Liver (tissue), 9 donors: ENCODE measurements around the gene ANKRD65. TPM values are rescaled to one million over a fixed set of nuclear protein-coding genes. Genes with fewer than 3 reads are reported as not detected.

Experiments
- DNase-seq: peaks from one replicate; pipeline ENCODE4 v3.0.0-alpha.2; 2017; ENCODE audit warnings: low spot score
- H3K27ac ChIP-seq, 2 donors: one replicate each; pipeline ENCODE4 v1.7.0; 2013; ENCODE audit warnings: inconsistent platforms in 2 of 2, low read length in 2 of 2, control low read depth in 1 of 2, low read depth in 1 of 2, mild to moderate bottlenecking in 1 of 2
- H3K27me3 ChIP-seq, 4 donors: one replicate each; pipeline versions ENCODE4 v1.6.1 to v1.7.0; 2013; ENCODE audit warnings: low read length in 3 of 4, inconsistent platforms in 1 of 4, mild to moderate bottlenecking in 1 of 4, moderate library complexity in 1 of 4; ENCODE audit not compliant: control insufficient read depth in 4 of 4, insufficient read depth in 4 of 4
- H3K36me3 ChIP-seq, 4 donors: one replicate each; pipeline versions ENCODE4 v1.6.1 to v1.7.0; 2013; ENCODE audit warnings: low read length in 3 of 4, mild to moderate bottlenecking in 3 of 4, low read depth in 1 of 4, moderate library complexity in 1 of 4; ENCODE audit not compliant: control insufficient read depth in 4 of 4, insufficient read depth in 3 of 4
- H3K4me1 ChIP-seq, 4 donors: one replicate each; pipeline versions ENCODE4 v1.6.1 to v1.7.0; 2013; ENCODE audit warnings: low read length in 3 of 4, mild to moderate bottlenecking in 3 of 4, moderate library complexity in 1 of 4; ENCODE audit not compliant: control insufficient read depth in 4 of 4, insufficient read depth in 4 of 4
- H3K4me3 ChIP-seq, 3 donors: one replicate each; pipeline versions ENCODE4 v1.6.1 to v1.7.0; 2013; ENCODE audit warnings: low read length in 3 of 3, control low read depth in 1 of 3, low read depth in 1 of 3, mild to moderate bottlenecking in 1 of 3
- H3K9ac ChIP-seq, 2 donors: one replicate each; pipeline ENCODE4 v1.7.0; 2013; ENCODE audit warnings: low read length in 2 of 2, mild to moderate bottlenecking in 2 of 2, moderate library complexity in 2 of 2, control low read depth in 1 of 2, low read depth in 1 of 2
- H3K9me3 ChIP-seq, 4 donors: one replicate each; pipeline versions ENCODE4 v1.6.1 to v1.7.0; 2013; ENCODE audit warnings: low read length in 3 of 4; ENCODE audit not compliant: control insufficient read depth in 4 of 4
- EGR1 ChIP-seq, 2 donors: IDR thresholded peaks; 2 replicates each; pipeline ENCODE4 v1.6.1; 2016 to 2018; ENCODE audit warnings: antibody characterized with exemption in 2 of 2, low read depth in 2 of 2
- FOXA1 ChIP-seq: IDR thresholded peaks from 2 replicates; pipeline ENCODE4 v1.6.1; 2016; ENCODE audit warnings: antibody characterized with exemption
- FOXA2 ChIP-seq: IDR thresholded peaks from 2 replicates; pipeline ENCODE4 v1.6.1; 2016; ENCODE audit warnings: antibody characterized with exemption
- GABPA ChIP-seq, 2 donors: IDR thresholded peaks in 1 of 2; conservative IDR thresholded peaks in 1 of 2; 2 replicates each; pipeline ENCODE4 v1.6.1; 2016; ENCODE audit warnings: antibody characterized with exemption in 2 of 2, mild to moderate bottlenecking in 1 of 2, moderate library complexity in 1 of 2
- HNF4A ChIP-seq, 2 donors: conservative IDR thresholded peaks; 2 replicates each; pipeline ENCODE4 v1.6.1; 2016; ENCODE audit warnings: antibody characterized with exemption in 2 of 2, mild to moderate bottlenecking in 2 of 2
- HNF4G ChIP-seq: IDR thresholded peaks from 2 replicates; pipeline ENCODE4 v1.6.1; 2016; ENCODE audit warnings: antibody characterized with exemption
- JUND ChIP-seq, 2 donors: IDR thresholded peaks; 2 replicates each; pipeline ENCODE4 v1.6.1; 2016; ENCODE audit warnings: antibody characterized with exemption in 2 of 2
- NR2F2 ChIP-seq: IDR thresholded peaks from 2 replicates; pipeline ENCODE4 v1.6.1; 2016; ENCODE audit warnings: antibody characterized with exemption
- RAD21 ChIP-seq, 2 donors: IDR thresholded peaks; 2 replicates each; pipeline ENCODE4 v1.6.1; 2016; ENCODE audit warnings: antibody characterized with exemption in 2 of 2, mild to moderate bottlenecking in 2 of 2
- RXRA ChIP-seq, 2 donors: IDR thresholded peaks; 2 replicates each; pipeline ENCODE4 v1.6.1; 2017 to 2018; ENCODE audit warnings: antibody characterized with exemption in 2 of 2, mild to moderate bottlenecking in 1 of 2
- SP1 ChIP-seq: IDR thresholded peaks from 2 replicates; pipeline ENCODE4 v1.6.1; 2018; ENCODE audit warnings: antibody characterized with exemption, mild to moderate bottlenecking
- TAF1 ChIP-seq: conservative IDR thresholded peaks from 2 replicates; pipeline ENCODE4 v1.6.1; 2016; ENCODE audit warnings: antibody characterized with exemption, mild to moderate bottlenecking
- YY1 ChIP-seq: IDR thresholded peaks from 2 replicates; pipeline ENCODE4 v1.6.1; 2016; ENCODE audit warnings: antibody characterized with exemption, mild to moderate bottlenecking
- WGBS: extraction: QIAGEN DNeasy Blood & Tissue Kit; methylation state at CpG from one replicate; pipeline ENCODE4 v1.1.7; 2013; 5-methylcytosine and 5-hydroxymethylcytosine counted together
- polyA plus RNA-seq, 2 donors: library from polyadenylated mRNA; stranded (reverse) in 1 of 2; unstranded in 1 of 2; fragments of 200-250 nt in 1 of 2; fragments of >200 nt in 1 of 2; fragmentation: Nextera tagmentation in 1 of 2; extraction: Ambion mirVana in 1 of 2; gene quantifications; one replicate each; pipeline versions ENCODE4 v1.2.1 to v1.2.3, GENCODE V29; 2013 to 2015
- total RNA-seq, 2 donors: library from RNA; depleted of rRNA; stranded (reverse); fragments of >200 nt; gene quantifications; one replicate each; pipeline ENCODE4 v1.2.3, GENCODE V29; 2014
- TF ChIP-seq, protein P1 (sequence below): IDR thresholded peaks from 2 replicates; pipeline ENCODE4 v1.6.1; 2016; ENCODE audit warnings: antibody characterized with exemption
- TF ChIP-seq, protein P2 (sequence below): IDR thresholded peaks from 2 replicates; pipeline ENCODE4 v1.6.1; 2016; ENCODE audit warnings: antibody characterized with exemption
- TF ChIP-seq, protein P3 (sequence below): fragments of 150-350 bp; IDR thresholded peaks from 2 replicates; pipeline ENCODE4 v1.5.1; 2017; ENCODE audit warnings: improper control_type of control experiment, low read depth, low read length; ENCODE audit not compliant: missing input control
- TF ChIP-seq, protein P4 (sequence below): IDR thresholded peaks from 2 replicates; pipeline ENCODE4 v1.6.1; 2016; ENCODE audit warnings: antibody characterized with exemption, mild to moderate bottlenecking
- TF ChIP-seq, protein P5 (sequence below): IDR thresholded peaks from 2 replicates; pipeline ENCODE4 v1.6.1; 2016; ENCODE audit warnings: antibody characterized with exemption
- donor health status: healthy.
- donor health status: healthy.
- donor health status: healthy.
- donor health status: healthy.
- donor health status: healthy.

ANKRD65 gene
- total and polyA plus RNA-seq, 4 donors: 0.14 to 0.31 (median 0.23) TPM

DNA sequence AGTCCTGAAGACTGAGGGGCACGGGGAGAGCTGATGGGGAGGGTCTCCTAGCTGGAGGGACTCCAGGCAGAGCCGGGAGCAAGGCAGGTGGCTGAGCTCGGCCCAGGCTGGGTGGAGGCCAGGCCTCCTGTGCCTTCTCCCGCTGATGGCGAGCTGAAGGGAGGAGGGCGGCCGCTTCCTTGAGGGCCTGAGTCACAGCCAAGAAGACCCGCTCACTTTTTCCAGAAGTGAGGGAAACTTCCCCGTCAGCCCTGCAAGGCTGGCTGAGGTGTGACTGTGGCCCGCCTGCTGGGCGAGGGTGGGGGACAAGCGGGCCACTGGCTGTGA is 12.7 kb upstream of the ANKRD65 start (continued):
- TF ChIP-seq, protein P1, sequence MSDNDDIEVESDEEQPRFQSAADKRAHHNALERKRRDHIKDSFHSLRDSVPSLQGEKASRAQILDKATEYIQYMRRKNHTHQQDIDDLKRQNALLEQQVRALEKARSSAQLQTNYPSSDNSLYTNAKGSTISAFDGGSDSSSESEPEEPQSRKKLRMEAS: no peak
- no peak for TF ChIP-seq FOXA2
- TF ChIP-seq, protein P2, sequence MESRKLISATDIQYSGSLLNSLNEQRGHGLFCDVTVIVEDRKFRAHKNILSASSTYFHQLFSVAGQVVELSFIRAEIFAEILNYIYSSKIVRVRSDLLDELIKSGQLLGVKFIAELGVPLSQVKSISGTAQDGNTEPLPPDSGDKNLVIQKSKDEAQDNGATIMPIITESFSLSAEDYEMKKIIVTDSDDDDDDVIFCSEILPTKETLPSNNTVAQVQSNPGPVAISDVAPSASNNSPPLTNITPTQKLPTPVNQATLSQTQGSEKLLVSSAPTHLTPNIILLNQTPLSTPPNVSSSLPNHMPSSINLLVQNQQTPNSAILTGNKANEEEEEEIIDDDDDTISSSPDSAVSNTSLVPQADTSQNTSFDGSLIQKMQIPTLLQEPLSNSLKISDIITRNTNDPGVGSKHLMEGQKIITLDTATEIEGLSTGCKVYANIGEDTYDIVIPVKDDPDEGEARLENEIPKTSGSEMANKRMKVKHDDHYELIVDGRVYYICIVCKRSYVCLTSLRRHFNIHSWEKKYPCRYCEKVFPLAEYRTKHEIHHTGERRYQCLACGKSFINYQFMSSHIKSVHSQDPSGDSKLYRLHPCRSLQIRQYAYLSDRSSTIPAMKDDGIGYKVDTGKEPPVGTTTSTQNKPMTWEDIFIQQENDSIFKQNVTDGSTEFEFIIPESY: no peak
- TF ChIP-seq, protein P3, sequence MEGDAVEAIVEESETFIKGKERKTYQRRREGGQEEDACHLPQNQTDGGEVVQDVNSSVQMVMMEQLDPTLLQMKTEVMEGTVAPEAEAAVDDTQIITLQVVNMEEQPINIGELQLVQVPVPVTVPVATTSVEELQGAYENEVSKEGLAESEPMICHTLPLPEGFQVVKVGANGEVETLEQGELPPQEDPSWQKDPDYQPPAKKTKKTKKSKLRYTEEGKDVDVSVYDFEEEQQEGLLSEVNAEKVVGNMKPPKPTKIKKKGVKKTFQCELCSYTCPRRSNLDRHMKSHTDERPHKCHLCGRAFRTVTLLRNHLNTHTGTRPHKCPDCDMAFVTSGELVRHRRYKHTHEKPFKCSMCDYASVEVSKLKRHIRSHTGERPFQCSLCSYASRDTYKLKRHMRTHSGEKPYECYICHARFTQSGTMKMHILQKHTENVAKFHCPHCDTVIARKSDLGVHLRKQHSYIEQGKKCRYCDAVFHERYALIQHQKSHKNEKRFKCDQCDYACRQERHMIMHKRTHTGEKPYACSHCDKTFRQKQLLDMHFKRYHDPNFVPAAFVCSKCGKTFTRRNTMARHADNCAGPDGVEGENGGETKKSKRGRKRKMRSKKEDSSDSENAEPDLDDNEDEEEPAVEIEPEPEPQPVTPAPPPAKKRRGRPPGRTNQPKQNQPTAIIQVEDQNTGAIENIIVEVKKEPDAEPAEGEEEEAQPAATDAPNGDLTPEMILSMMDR: no peak
- TF ChIP-seq FOXA1: no peak

DNA sequence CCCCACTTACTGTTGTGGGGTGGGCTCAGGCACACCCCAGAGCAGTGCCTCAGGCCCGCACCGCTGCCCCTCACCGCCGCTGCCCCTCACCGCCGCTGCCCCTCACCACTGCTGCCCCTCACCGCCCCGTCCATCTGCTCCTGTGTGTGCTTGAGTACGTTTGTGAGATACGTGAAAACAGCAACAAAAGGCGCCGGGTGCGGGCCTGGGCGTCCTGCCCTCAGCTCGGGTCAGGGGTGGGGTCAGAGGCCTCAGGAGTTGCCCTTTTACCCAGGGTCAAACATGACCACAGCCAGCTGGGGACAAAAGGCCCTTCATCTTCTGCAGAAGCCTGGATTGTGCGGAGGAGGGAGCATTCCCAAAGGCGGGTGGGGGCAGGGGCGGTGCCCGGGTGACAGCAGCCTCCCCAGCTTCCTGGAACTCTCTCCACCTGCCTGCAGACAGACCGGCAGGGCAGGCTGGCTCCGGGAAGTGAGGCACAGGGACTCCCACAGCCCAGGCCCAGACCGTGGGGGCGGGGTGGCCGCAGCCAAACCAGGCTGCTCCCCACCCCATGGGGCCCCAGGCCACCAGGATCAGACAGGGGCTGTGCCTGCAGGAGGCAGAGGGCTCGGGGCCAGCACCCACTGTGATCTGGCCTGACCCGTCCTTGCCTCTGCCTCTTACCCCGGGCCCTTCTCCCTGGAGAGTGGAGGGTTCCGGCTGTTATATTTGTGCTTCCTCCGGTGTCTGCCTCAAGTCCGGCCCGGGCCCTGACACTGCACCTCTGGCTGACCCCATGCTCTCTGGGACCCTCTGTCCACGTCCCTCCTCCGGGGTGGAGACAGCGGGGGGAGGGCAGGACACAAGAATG is 12.1 kb upstream of the ANKRD65 start:
- TF ChIP-seq GABPA (IDR thresholded peaks at IDR 0.05 in 1 of 2, conservative IDR thresholded peaks at IDR 0.05 in 1 of 2) (peak in 1 of 2 donors; percentile 78), RAD21 (IDR thresholded peaks at IDR 0.05) (peak; percentile 31 to 53), NR2F2 (peak; percentile 99), YY1 (peak; percentile 78), JUND (IDR thresholded peaks at IDR 0.05) (peak in 1 of 2 donors; percentile 74), SP1 (peak; percentile 99), EGR1 (IDR thresholded peaks at IDR 0.05; ENCODE audit: low read depth in 2 of 2) (peak; percentile 89 to 90), HNF4A (conservative IDR thresholded peaks at IDR 0.05) (peak; percentile 93 to 96), RXRA (IDR thresholded peaks at IDR 0.05) (peak; percentile 97 to 99), FOXA2 (no peak), FOXA1 (peak; percentile 72), TAF1 (peak; percentile 27), HNF4G (peak; percentile 83)
- TF ChIP-seq, protein P4, sequence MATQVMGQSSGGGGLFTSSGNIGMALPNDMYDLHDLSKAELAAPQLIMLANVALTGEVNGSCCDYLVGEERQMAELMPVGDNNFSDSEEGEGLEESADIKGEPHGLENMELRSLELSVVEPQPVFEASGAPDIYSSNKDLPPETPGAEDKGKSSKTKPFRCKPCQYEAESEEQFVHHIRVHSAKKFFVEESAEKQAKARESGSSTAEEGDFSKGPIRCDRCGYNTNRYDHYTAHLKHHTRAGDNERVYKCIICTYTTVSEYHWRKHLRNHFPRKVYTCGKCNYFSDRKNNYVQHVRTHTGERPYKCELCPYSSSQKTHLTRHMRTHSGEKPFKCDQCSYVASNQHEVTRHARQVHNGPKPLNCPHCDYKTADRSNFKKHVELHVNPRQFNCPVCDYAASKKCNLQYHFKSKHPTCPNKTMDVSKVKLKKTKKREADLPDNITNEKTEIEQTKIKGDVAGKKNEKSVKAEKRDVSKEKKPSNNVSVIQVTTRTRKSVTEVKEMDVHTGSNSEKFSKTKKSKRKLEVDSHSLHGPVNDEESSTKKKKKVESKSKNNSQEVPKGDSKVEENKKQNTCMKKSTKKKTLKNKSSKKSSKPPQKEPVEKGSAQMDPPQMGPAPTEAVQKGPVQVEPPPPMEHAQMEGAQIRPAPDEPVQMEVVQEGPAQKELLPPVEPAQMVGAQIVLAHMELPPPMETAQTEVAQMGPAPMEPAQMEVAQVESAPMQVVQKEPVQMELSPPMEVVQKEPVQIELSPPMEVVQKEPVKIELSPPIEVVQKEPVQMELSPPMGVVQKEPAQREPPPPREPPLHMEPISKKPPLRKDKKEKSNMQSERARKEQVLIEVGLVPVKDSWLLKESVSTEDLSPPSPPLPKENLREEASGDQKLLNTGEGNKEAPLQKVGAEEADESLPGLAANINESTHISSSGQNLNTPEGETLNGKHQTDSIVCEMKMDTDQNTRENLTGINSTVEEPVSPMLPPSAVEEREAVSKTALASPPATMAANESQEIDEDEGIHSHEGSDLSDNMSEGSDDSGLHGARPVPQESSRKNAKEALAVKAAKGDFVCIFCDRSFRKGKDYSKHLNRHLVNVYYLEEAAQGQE: peak; percentile 78
- TF ChIP-seq, protein P5, sequence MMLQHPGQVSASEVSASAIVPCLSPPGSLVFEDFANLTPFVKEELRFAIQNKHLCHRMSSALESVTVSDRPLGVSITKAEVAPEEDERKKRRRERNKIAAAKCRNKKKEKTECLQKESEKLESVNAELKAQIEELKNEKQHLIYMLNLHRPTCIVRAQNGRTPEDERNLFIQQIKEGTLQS: no peak
- TF ChIP-seq, protein P2: no peak
- TF ChIP-seq, protein P1: peak; percentile 98
- TF ChIP-seq, protein P3: no peak
- no peaks in the 10 kb centered on the region for H3K9me3 ChIP-seq
- no peaks in the 10 kb centered on the region for H3K27me3 ChIP-seq
- H3K4me1 ChIP-seq: peaks cover 33 to 84% (median 68%) of the 10 kb centered on the region in 4 donors
- 19% methylated on average over 34 of the region's 34 CpGs for WGBS
- no peaks in the 10 kb centered on the region for H3K36me3 ChIP-seq
- DNase-seq: peak; percentile 69
- H3K4me3 ChIP-seq: peak overlapping the region; percentile 53 to 63 (median 62)
- no peak overlapping the region for H3K9ac ChIP-seq
- H3K27ac ChIP-seq: peak overlapping the region; percentile 86 to 87
